Bronchial epithelial cell (primary cell): ENCODE results near the gene SULF2. TPM values are rescaled to one million over a fixed set of nuclear protein-coding genes. Genes with fewer than 3 reads are reported as not detected.

ENCODE experiments used
- DNase-seq: peaks from one replicate; pipeline ENCODE4 v3.0.0-alpha.2; 2010; ENCODE audit warnings: low read depth
- FAIRE-seq: peaks from 2 replicates; lab custom pipeline; 2011; peaks lifted over from hg19 to GRCh38; lab: Jason Lieb, UNC
- H3K27me3 ChIP-seq: 2 replicates; pipeline ENCODE4 v1.5.1; 2011; ENCODE audit warnings: low read length; ENCODE audit not compliant: control insufficient read depth, insufficient read depth
- H3K36me3 ChIP-seq: 2 replicates; pipeline ENCODE4 v1.5.1; 2011; ENCODE audit warnings: low read length; ENCODE audit not compliant: control insufficient read depth, insufficient read depth
- H3K4me3 ChIP-seq: 2 replicates; pipeline ENCODE4 v1.5.1; 2011; ENCODE audit warnings: mild to moderate bottlenecking, low read depth, low read length, control low read depth
- total RNA-seq: library from RNA; depleted of rRNA; stranded (reverse); fragments of >200 nt; gene quantifications from 2 replicates; pipeline ENCODE4 v1.2.1, GENCODE V29; 2014
- TF ChIP-seq, protein P1 (sequence below): IDR thresholded peaks from 2 replicates; pipeline ENCODE4 v1.5.1; 2011; ENCODE audit warnings: mild to moderate bottlenecking, moderate library complexity, low read length, control low read depth, inconsistent platforms; ENCODE audit not compliant: insufficient read depth, severe bottlenecking

The SULF2 gene
- total RNA-seq, 1 donor from 2014 or later = 31.6 TPM

DNA sequence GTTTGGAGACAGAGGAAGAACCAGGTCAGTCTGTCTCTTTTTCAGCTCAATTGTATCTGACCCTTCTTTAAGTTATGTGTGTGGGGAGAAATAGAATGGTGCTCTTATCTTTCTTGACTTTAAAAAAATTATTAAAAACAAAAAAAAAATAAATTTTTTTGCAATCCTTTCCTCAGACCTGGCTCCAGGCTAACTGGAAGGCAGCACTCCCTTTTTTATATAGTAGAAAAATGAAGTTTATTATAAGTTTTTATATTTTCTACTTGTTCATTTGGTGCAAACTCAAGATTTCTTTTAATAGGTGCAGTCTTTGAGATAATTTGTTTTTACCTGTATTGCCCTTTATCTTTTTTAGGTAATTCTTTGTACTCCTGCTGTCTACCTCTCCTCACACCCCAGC, 129.6 kb downstream of the SULF2 start:
- FAIRE-seq = no peak

DNA sequence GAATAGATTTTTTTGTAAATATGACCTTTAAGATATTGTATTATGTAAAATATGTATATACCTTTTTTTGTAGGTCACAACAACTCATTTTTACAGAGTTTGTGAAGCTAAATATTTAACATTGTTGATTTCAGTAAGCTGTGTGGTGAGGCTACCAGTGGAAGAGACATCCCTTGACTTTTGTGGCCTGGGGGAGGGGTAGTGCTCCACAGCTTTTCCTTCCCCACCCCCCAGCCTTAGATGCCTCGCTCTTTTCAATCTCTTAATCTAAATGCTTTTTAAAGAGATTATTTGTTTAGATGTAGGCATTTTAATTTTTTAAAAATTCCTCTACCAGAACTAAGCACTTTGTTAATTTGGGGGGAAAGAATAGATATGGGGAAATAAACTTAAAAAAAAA, 130.9 kb downstream of the SULF2 start:
- DNase-seq = no peak
- TF ChIP-seq, protein P1, sequence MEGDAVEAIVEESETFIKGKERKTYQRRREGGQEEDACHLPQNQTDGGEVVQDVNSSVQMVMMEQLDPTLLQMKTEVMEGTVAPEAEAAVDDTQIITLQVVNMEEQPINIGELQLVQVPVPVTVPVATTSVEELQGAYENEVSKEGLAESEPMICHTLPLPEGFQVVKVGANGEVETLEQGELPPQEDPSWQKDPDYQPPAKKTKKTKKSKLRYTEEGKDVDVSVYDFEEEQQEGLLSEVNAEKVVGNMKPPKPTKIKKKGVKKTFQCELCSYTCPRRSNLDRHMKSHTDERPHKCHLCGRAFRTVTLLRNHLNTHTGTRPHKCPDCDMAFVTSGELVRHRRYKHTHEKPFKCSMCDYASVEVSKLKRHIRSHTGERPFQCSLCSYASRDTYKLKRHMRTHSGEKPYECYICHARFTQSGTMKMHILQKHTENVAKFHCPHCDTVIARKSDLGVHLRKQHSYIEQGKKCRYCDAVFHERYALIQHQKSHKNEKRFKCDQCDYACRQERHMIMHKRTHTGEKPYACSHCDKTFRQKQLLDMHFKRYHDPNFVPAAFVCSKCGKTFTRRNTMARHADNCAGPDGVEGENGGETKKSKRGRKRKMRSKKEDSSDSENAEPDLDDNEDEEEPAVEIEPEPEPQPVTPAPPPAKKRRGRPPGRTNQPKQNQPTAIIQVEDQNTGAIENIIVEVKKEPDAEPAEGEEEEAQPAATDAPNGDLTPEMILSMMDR = no peak
- Histone ChIP-seq H3K36me3 (peaks cover 14% of the 10 kb centered on the region), H3K27me3 (no peaks in the 10 kb centered on the region), H3K4me3 (no peak overlapping the region)
- FAIRE-seq = no peak

More for the DNA sequence above, 129.6 kb downstream of the SULF2 start:
- no peak for DNase-seq
- peaks cover 13% of the 10 kb centered on the region for H3K36me3 ChIP-seq
- TF ChIP-seq, protein P1 = no peak
- H3K4me3 ChIP-seq = no peak overlapping the region
- H3K27me3 ChIP-seq = no peaks in the 10 kb centered on the region

DNA sequence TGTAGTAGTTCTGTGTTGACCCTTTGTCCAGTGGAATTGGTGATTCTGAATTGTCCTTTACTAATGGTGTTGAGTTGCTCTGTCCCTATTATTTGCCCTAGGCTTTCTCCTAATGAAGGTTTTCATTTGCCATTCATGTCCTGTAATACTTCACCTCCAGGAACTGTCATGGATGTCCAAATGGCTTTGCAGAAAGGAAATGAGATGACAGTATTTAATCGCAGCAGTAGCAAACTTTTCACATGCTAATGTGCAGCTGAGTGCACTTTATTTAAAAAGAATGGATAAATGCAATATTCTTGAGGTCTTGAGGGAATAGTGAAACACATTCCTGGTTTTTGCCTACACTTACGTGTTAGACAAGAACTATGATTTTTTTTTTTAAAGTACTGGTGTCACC, 131.4 kb downstream of the SULF2 start:
- Histone ChIP-seq H3K36me3 (peaks cover 15% of the 10 kb centered on the region), H3K4me3 (no peak overlapping the region), H3K27me3 (no peaks in the 10 kb centered on the region)
- DNase-seq (no peak), FAIRE-seq (no peak)
- TF ChIP-seq, protein P1 = no peak

DNA sequence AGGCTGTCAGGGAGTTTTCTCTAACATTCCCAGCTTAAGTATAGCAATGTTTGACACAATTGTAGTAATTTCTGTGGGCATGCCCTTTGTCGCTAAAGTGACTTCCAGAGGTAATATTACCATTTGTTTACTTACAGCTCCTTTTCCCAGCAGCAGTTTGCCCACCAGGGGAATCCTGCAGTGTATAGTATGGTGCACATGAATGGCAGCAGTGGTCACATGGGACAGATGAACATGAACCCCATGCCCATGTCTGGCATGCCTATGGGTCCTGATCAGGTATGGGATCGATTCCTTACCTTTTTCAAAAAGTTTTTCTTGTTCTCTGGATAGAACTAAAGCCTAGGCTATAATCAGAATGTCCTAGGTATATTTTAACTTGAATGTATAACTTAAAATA, 132.5 kb downstream of the SULF2 start:
- FAIRE-seq (no peak), DNase-seq (no peak)
- no peaks in the 10 kb centered on the region for H3K27me3 ChIP-seq
- TF ChIP-seq, protein P1 = no peak
- H3K4me3 ChIP-seq = no peak overlapping the region
- peaks cover 18% of the 10 kb centered on the region for H3K36me3 ChIP-seq

DNA sequence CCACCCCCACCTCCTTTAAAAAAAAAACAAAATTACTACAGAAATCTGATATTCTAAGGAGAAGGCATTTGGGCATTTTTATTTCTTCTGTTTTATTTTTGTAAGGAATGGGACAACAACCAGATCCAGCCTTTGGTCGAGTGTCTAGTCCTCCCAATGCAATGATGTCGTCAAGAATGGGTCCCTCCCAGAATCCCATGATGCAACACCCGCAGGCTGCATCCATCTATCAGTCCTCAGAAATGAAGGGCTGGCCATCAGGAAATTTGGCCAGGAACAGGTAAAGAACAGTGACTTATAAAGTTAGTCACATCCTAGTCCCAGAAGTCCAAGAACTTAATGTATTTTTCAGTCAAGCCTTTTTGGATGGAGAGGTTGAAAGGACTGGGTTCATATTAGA, 133.0 kb downstream of the SULF2 start:
- FAIRE-seq = no peak
- TF ChIP-seq, protein P1 = no peak
- no peak for DNase-seq
- Histone ChIP-seq H3K27me3 (no peaks in the 10 kb centered on the region), H3K36me3 (peaks cover 18% of the 10 kb centered on the region), H3K4me3 (no peak overlapping the region)

DNA sequence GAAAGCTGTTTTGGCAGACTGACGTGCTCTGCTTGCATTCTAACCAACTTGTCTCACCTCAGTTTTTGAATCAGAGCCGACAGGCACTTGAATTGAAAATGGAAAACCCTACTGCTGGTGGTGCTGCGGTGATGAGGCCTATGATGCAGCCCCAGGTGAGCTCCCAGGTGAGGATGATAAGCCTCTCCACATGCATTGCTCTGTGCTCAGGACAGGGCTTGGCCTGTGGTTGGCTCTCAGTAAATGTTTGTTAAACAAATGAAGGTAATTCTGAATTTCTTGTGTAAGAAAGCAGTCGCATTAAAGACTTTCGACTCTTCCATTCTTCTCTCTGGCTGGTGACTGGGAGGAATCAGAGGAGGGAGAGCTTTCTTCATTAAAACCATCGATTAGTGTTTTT, 136.3 kb downstream of the SULF2 start:
- DNase-seq (no peak), FAIRE-seq (no peak)

More for the DNA sequence above, 136.3 kb downstream of the SULF2 start:
- TF ChIP-seq, protein P1 = no peak
- Histone ChIP-seq H3K4me3 (no peak overlapping the region), H3K36me3 (peaks cover 19% of the 10 kb centered on the region), H3K27me3 (no peaks in the 10 kb centered on the region)
